ENCODE data around the gene SOWAHD. TPM values are rescaled to one million over a fixed set of nuclear protein-coding genes. Genes with fewer than 3 reads are reported as not detected.

SOWAHD gene
- 0.75 TPM for polyA plus RNA-seq (2013, experiment 1 of 2)
- 1.2 TPM for polyA plus RNA-seq (2013, experiment 2 of 2)

DNA sequence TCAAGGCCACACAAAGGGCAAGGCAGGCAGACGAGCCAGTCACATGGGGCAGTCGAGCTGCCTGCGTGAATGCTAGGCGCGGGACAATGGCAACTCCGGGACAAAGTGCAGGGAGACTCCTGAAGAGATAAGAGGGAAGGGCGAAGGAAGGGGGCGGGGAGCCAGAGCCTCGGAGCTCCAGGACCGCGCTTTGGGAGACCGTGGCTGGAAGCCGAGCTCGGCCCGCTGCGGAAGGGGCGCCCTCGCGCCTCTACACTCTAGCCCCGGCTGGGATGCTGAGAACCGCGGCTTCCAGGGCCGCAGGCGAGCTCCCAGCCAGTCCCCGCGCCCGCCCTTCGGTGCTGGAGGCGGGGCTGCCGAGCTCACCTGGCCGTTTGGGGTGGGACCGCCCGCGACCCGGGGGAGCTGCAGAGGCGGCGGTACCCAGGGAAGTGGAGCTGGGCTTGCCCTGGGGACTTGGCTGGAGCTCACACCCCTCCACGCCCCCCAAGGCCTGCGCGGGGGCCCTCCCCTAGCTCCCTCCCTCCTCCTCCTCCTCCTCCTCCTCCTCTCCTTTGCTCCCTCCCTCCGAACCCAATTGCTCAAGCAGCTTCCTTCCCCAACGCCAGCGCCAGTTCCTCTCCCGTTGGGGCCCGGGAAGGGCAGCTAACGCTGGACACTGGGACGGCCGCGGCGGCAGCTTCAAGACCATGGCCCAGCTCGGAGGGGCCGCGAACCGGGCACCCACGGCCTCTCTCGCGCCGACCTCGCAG is at the start of gene SOWAHD:
Gene SOWAHD, plus strand, starts transcription at position 610 of the 752 bp plus-strand sequence. Its CDS starts 80 bp downstream, at position 690.
- Histone ChIP-seq H3K27me3 (ENCODE audit: insufficient read depth, low read length) (peaks cover 33% of the 10 kb centered on the region), H3K9ac (ENCODE audit: low read depth, low read length) (peak within 1 kb of the TSS; percentile 59), H3K9me3 (ENCODE audit: insufficient read depth, low read depth, low read length) (no peaks in the 10 kb centered on the region), H3K36me3 (ENCODE audit: insufficient read depth, low read length) (no peaks in the 10 kb centered on the region), H3K27ac (ENCODE audit: low read depth, low read length) (peak within 1 kb of the TSS; percentile 52; the same call in 1 of the 2 replicates), H3K4me3 (ENCODE audit: low read length) (peak within 1 kb of the TSS; percentile 62), H3K4me1 (ENCODE audit: insufficient read depth, low read length) (peaks cover 12% of the 10 kb centered on the region; the same call in 1 of the 2 replicates)
- WGBS, result under 1% methylated on average over 59 of the region's 59 CpGs

DNA sequence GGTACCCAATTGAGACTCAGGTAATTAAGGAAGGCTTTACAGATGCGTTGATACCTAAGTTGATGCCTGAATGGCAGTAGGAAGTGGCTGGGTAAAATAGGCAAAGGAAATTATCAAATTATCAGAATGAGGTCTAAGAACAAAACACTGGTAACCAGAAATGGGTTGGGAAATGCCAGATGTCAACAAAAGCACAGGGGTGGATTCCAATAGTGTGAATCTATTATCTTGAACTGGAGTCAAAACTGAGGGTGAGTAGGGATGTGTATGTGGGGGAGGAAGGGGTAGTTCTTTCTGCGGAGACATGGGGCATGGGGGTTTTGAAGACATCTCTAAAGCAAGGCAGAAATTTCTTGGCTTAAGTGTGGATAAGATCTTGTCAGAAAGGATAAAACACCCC is 49.5 kb upstream of the SOWAHD start:
- no peak overlapping the region for H3K27ac ChIP-seq (ENCODE audit: low read depth, low read length)
- no peaks in the 10 kb centered on the region for H3K4me1 ChIP-seq (ENCODE audit: insufficient read depth, low read length)
- H3K9ac ChIP-seq (ENCODE audit: low read depth, low read length), result no peak overlapping the region
- no peak overlapping the region for H3K4me3 ChIP-seq (ENCODE audit: low read length)
- H3K36me3 ChIP-seq (ENCODE audit: insufficient read depth, low read length), result no peaks in the 10 kb centered on the region
- no peaks in the 10 kb centered on the region for H3K9me3 ChIP-seq (ENCODE audit: insufficient read depth, low read depth, low read length)
- no peaks in the 10 kb centered on the region for H3K27me3 ChIP-seq (ENCODE audit: insufficient read depth, low read length)
- WGBS, result 93% methylated on average over 2 of the region's 2 CpGs

DNA sequence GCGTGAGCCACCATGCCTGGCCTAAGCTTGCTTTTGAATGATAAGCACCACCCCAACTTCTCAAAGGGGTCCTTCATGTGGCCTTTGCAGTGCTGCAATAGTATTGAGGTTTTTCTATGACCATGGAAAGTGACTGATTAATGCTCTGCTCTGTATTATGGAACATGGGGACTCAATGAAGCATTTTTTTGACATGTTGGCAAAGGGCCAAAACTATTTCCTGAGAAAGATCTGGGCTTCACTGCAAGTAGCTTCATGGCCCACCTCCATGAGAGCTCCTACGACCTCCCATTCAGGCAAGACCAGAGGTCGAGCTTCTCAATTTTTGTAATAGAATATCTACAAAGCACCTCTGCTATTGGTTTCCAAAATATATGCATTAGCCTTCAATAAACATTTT is 48.8 kb upstream of the SOWAHD start:
- H3K36me3 ChIP-seq (ENCODE audit: insufficient read depth, low read length), result no peaks in the 10 kb centered on the region
- no peaks in the 10 kb centered on the region for H3K4me1 ChIP-seq (ENCODE audit: insufficient read depth, low read length)
- H3K27ac ChIP-seq (ENCODE audit: low read depth, low read length), result no peak overlapping the region
- no peaks in the 10 kb centered on the region for H3K27me3 ChIP-seq (ENCODE audit: insufficient read depth, low read length)
- no peaks in the 10 kb centered on the region for H3K9me3 ChIP-seq (ENCODE audit: insufficient read depth, low read depth, low read length)
- no peak overlapping the region for H3K9ac ChIP-seq (ENCODE audit: low read depth, low read length)
- whole genome bisulfite sequencing, result 92% methylated on average over 3 of the region's 3 CpGs
- H3K4me3 ChIP-seq (ENCODE audit: low read length), result no peak overlapping the region

GRCh38 chrX:119721487-119721886 is 36.9 kb upstream of the SOWAHD start:
- Histone ChIP-seq H3K9me3 (ENCODE audit: insufficient read depth, low read depth, low read length) (no peaks in the 10 kb centered on the region), H3K4me1 (ENCODE audit: insufficient read depth, low read length) (no peaks in the 10 kb centered on the region), H3K4me3 (ENCODE audit: low read length) (no peak overlapping the region), H3K36me3 (ENCODE audit: insufficient read depth, low read length) (no peaks in the 10 kb centered on the region), H3K27me3 (ENCODE audit: insufficient read depth, low read length) (no peaks in the 10 kb centered on the region), H3K9ac (ENCODE audit: low read depth, low read length) (no peak overlapping the region), H3K27ac (ENCODE audit: low read depth, low read length) (no peak overlapping the region)
- 83% methylated on average over 6 of the region's 6 CpGs for WGBS

- Histone ChIP-seq H3K36me3 (ENCODE audit: insufficient read depth, low read length) (no peaks in the 10 kb centered on the region), H3K27ac (ENCODE audit: low read depth, low read length) (no peak overlapping the region), H3K27me3 (ENCODE audit: insufficient read depth, low read length) (no peaks in the 10 kb centered on the region), H3K9me3 (ENCODE audit: insufficient read depth, low read depth, low read length) (no peaks in the 10 kb centered on the region), H3K4me3 (ENCODE audit: low read length) (no peak overlapping the region), H3K4me1 (ENCODE audit: insufficient read depth, low read length) (no peaks in the 10 kb centered on the region), H3K9ac (ENCODE audit: low read depth, low read length) (no peak overlapping the region)
- WGBS, result 99% methylated on average over 2 of the region's 2 CpGs
These were observed 36.5 kb upstream of the SOWAHD start for GRCh38 chrX:119721926-119722325.

DNA sequence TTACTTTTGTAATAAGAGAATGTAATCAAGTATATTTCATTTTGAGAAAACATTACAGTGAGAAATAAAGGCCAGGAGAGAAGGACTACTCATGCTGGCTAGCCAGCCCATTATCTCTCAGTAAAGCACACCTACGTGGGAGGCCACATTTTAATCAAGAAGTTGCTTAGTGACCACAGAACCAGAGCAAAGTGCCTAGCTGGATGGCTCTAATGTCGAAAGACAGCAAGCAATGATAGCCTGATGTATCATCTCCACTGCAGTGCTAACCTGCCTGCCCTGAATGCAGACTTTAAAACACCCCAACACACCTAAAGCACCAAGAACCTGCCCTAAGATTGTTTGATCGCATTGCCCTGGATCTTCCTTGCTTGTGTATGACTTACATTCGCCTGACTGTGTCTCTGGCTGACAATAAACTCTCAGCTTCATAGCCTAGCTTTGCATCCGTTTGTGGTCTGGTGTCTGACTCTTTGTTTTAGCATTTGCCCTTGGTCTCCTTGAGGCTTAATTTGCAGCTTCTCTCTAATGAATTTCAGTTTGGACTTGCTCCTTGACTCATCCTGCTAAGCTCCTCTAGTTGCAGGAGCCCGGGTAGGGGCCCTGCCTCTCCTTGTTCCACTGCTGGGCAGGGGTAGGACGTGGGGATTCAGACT is 31.4 kb upstream of the SOWAHD start:
- peaks cover 6% of the 10 kb centered on the region; the same call in 1 of the 2 replicates for H3K4me1 ChIP-seq (ENCODE audit: insufficient read depth, low read length)
- 62% methylated on average over 7 of the region's 7 CpGs for WGBS
- H3K9ac ChIP-seq (ENCODE audit: low read depth, low read length), result no peak overlapping the region

DNA sequence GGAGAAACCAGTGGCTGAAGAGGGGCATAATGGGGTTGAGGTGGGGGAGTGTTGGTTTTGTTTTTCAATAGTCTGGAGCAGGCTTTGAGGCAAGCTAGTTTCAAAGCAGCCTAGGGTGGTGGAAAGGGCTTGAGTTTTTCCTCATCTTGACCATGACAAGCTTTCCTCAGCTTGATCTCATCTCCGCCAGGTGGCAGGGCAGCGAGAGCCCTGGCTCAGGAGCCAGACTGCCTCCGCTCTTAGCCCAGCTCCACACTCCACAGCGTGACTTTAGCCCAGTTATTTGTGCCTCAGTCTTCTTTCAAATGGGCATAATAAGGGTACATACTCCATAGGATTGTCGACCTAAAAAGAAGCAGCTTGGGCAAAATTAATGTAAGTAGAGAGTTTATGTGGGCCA is 29.9 kb upstream of the SOWAHD start:
- Histone ChIP-seq H3K9me3 (ENCODE audit: insufficient read depth, low read depth, low read length) (no peaks in the 10 kb centered on the region), H3K9ac (ENCODE audit: low read depth, low read length) (no peak overlapping the region), H3K27me3 (ENCODE audit: insufficient read depth, low read length) (no peaks in the 10 kb centered on the region), H3K4me1 (ENCODE audit: insufficient read depth, low read length) (peaks cover 6% of the 10 kb centered on the region; the same call in 1 of the 2 replicates), H3K4me3 (ENCODE audit: low read length) (no peak overlapping the region), H3K36me3 (ENCODE audit: insufficient read depth, low read length) (no peaks in the 10 kb centered on the region), H3K27ac (ENCODE audit: low read depth, low read length) (no peak overlapping the region)
- WGBS, result 52% methylated on average over 5 of the region's 5 CpGs

More for the DNA sequence above, 31.4 kb upstream of the SOWAHD start:
- Histone ChIP-seq H3K9me3 (ENCODE audit: insufficient read depth, low read depth, low read length) (no peaks in the 10 kb centered on the region), H3K4me3 (ENCODE audit: low read length) (no peak overlapping the region), H3K36me3 (ENCODE audit: insufficient read depth, low read length) (no peaks in the 10 kb centered on the region), H3K27me3 (ENCODE audit: insufficient read depth, low read length) (no peaks in the 10 kb centered on the region), H3K27ac (ENCODE audit: low read depth, low read length) (no peak overlapping the region)

GRCh38 chrX:119729408-119730201 is 28.8 kb upstream of the SOWAHD start:
- no peak overlapping the region for H3K27ac ChIP-seq (ENCODE audit: low read depth, low read length)

DNA sequence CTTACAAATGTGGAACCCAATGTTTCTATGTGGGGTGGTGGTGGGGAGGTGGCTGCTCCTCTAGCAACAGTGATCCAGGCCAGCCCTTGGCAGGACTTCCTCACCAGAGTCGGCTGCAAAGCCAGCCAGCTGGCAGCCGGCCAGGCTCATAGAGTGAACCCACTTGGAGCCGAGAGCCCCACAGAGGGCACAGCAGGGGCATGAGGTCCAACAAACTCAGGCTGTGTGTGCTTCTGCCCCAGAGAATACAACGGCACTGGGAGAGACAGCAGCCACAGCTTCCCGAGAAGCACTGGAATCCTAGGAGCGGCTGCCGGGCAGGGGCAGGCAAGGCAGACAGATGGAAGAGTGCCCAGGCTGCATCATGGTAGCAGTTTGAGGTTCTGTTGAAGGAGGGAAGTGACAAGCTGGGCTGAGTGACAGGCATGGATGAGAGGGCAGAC is 23.5 kb upstream of the SOWAHD start:
- Histone ChIP-seq H3K9ac (ENCODE audit: low read depth, low read length) (no peak overlapping the region), H3K27me3 (ENCODE audit: insufficient read depth, low read length) (no peaks in the 10 kb centered on the region), H3K27ac (ENCODE audit: low read depth, low read length) (no peak overlapping the region), H3K36me3 (ENCODE audit: insufficient read depth, low read length) (no peaks in the 10 kb centered on the region), H3K4me3 (ENCODE audit: low read length) (no peak overlapping the region), H3K4me1 (ENCODE audit: insufficient read depth, low read length) (no peaks in the 10 kb centered on the region), H3K9me3 (ENCODE audit: insufficient read depth, low read depth, low read length) (no peaks in the 10 kb centered on the region)
- 91% methylated on average over 7 of the region's 7 CpGs for WGBS

More at GRCh38 chrX:119729408-119730201, 28.8 kb upstream of the SOWAHD start:
- Histone ChIP-seq H3K9ac (ENCODE audit: low read depth, low read length) (no peak overlapping the region), H3K36me3 (ENCODE audit: insufficient read depth, low read length) (no peaks in the 10 kb centered on the region), H3K9me3 (ENCODE audit: insufficient read depth, low read depth, low read length) (no peaks in the 10 kb centered on the region), H3K4me1 (ENCODE audit: insufficient read depth, low read length) (peaks cover 6% of the 10 kb centered on the region; the same call in 1 of the 2 replicates), H3K4me3 (ENCODE audit: low read length) (no peak overlapping the region), H3K27me3 (ENCODE audit: insufficient read depth, low read length) (no peaks in the 10 kb centered on the region)
- WGBS, result 20% methylated on average over 13 of the region's 14 CpGs

DNA sequence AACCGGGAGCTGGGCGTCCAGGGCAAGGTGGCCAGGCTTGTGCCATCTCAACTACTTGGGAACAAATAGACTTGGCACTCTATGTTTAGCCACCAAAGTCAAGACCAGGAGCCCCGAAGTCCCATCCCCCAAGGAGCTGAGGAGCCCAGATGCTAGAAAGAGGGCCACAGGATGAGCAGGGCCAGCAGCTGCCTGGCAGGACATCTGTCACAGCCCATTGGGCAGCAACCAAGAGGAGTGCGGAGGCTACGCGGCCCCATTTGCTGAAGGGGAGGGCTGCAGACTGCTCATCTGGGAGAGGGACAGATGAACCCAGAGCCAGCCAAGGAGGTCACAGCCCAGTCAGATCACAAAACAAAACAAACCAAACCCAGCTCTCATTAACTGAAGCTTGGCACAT is 22.9 kb upstream of the SOWAHD start:
- Histone ChIP-seq H3K27me3 (ENCODE audit: insufficient read depth, low read length) (no peaks in the 10 kb centered on the region), H3K9ac (ENCODE audit: low read depth, low read length) (no peak overlapping the region), H3K36me3 (ENCODE audit: insufficient read depth, low read length) (no peaks in the 10 kb centered on the region), H3K9me3 (ENCODE audit: insufficient read depth, low read depth, low read length) (no peaks in the 10 kb centered on the region), H3K4me1 (ENCODE audit: insufficient read depth, low read length) (no peaks in the 10 kb centered on the region), H3K4me3 (ENCODE audit: low read length) (no peak overlapping the region), H3K27ac (ENCODE audit: low read depth, low read length) (no peak overlapping the region)
- WGBS, result 94% methylated on average over 6 of the region's 6 CpGs
